ENCODE data around the gene CDH4. TPM values are rescaled to one million over a fixed set of nuclear protein-coding genes. Genes with fewer than 3 reads are reported as not detected.

CDH4 gene
- polyA plus RNA-seq, 1 donor (not counting 4 experiments of a cell fraction or from before 2014, with no cell fraction given), result 2.2 TPM

DNA sequence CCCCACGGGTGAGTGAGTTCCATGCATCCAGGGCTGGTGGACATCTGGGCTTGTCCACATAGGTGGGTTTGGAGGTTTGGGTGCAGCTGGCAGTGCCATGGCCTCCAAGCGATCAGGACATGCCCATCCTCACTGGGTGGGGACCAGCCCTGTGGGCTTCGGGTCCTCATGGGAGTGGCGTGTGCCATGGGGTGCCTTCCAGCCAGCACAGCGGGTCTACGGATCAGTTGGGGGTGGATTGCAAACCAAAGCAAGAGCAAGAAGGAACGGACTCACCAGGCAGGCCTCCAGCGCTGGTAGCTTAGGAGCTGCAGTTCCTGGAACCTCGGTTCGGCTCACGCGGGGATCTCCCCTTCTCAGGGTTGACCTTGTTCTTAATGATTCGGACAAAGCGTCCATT is 449.3 kb downstream of the CDH4 start:
- dilution Hi-C loops (cut with MboI; ENCODE audit: extremely low pct_ligation_motif_present, low sequenced_read_pairs), result no loop called here
- TF ChIP-seq, protein P1, sequence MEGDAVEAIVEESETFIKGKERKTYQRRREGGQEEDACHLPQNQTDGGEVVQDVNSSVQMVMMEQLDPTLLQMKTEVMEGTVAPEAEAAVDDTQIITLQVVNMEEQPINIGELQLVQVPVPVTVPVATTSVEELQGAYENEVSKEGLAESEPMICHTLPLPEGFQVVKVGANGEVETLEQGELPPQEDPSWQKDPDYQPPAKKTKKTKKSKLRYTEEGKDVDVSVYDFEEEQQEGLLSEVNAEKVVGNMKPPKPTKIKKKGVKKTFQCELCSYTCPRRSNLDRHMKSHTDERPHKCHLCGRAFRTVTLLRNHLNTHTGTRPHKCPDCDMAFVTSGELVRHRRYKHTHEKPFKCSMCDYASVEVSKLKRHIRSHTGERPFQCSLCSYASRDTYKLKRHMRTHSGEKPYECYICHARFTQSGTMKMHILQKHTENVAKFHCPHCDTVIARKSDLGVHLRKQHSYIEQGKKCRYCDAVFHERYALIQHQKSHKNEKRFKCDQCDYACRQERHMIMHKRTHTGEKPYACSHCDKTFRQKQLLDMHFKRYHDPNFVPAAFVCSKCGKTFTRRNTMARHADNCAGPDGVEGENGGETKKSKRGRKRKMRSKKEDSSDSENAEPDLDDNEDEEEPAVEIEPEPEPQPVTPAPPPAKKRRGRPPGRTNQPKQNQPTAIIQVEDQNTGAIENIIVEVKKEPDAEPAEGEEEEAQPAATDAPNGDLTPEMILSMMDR (optimal IDR thresholded peaks at IDR 0.05 in 1 of 3, IDR thresholded peaks at IDR 0.05 in 1 of 3, conservative IDR thresholded peaks at IDR 0.05 in 1 of 3; ENCODE audit: extremely low read depth in 1 of 3, insufficient read depth in 2 of 3, low read length in 3 of 3), result no peak
- TF ChIP-seq EZH2 (IDR thresholded peaks at IDR 0.05; ENCODE audit: low read length), result no peak

DNA sequence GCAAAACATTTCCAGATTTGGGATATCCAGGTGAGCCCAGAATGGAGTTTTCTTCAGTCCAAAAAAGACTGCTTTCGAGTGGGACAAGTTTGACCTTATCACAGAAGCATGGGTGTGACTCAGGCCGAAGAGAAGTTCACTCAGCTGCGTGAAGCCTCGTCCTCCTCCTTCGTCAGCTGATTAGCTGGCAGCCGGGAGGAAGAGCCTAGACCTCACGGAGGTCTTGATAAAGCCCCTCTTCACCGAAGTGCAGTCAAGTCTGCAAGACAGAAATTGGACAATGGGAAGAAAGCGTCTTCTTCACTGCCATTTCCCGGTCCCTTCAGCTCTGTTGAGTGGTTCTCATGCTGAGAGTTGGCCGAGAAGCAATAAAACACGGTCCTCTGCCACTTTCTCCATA is 449.7 kb downstream of the CDH4 start:
- FAIRE-seq, result no peak

More for the DNA sequence above, 449.3 kb downstream of the CDH4 start:
- Histone ChIP-seq H3K4me2 (ENCODE audit: control insufficient read depth, extremely low read depth, insufficient read depth, low read depth, low read length) (no peak overlapping the region), H3K9me3 (ENCODE audit: control insufficient read depth, low read depth, low read length) (no peaks in the 10 kb centered on the region), H4K20me1 (ENCODE audit: control insufficient read depth, extremely low read depth, insufficient read depth, low read length) (peaks cover 7% of the 10 kb centered on the region), H3K36me3 (ENCODE audit: control insufficient read depth in 2 of 2, extremely low read depth in 1 of 2, insufficient read depth in 2 of 2, low read length in 2 of 2) (peaks cover 0 to 1% of the 10 kb centered on the region in 2 experiments), H3K9ac (ENCODE audit: control insufficient read depth, extremely low read depth, insufficient read depth, low read length) (no peak overlapping the region), H2AFZ (ENCODE audit: control insufficient read depth, low read length) (no peak overlapping the region), H3K27me3 (ENCODE audit: control insufficient read depth, extremely low read depth, insufficient read depth, low read length) (peaks cover 2% of the 10 kb centered on the region), H3K9me1 (ENCODE audit: control insufficient read depth, extremely low read depth, insufficient read depth, low read length) (peaks cover 2% of the 10 kb centered on the region), H3K79me2 (ENCODE audit: control insufficient read depth, insufficient read depth, low read length) (no peaks in the 10 kb centered on the region), H3K4me1 (ENCODE audit: control insufficient read depth, extremely low read depth, insufficient read depth, low read length) (no peaks in the 10 kb centered on the region), H3K4me3 (ENCODE audit: control insufficient read depth in 2 of 3, extremely low read depth in 1 of 3, insufficient read depth in 2 of 3, low read depth in 1 of 3, low read length in 3 of 3) (no peak overlapping the region), H3K27ac (ENCODE audit: control insufficient read depth, insufficient read depth, low read length) (no peak overlapping the region)
- DNase-seq (ENCODE audit: low read depth, low spot score), result no peak
- no peak for FAIRE-seq

More for the DNA sequence above, 449.7 kb downstream of the CDH4 start:
- H3K4me1 ChIP-seq (ENCODE audit: control insufficient read depth, extremely low read depth, insufficient read depth, low read length), result no peaks in the 10 kb centered on the region
- H3K27ac ChIP-seq (ENCODE audit: control insufficient read depth, insufficient read depth, low read length), result no peak overlapping the region
- no peak overlapping the region for H3K4me3 ChIP-seq (ENCODE audit: control insufficient read depth in 2 of 3, extremely low read depth in 1 of 3, insufficient read depth in 2 of 3, low read depth in 1 of 3, low read length in 3 of 3)
- dilution Hi-C loops (cut with MboI; ENCODE audit: extremely low pct_ligation_motif_present, low sequenced_read_pairs), result no loop called here
- no peak overlapping the region for H2AFZ ChIP-seq (ENCODE audit: control insufficient read depth, low read length)
- peaks cover 0 to 1% of the 10 kb centered on the region in 2 experiments for H3K36me3 ChIP-seq (ENCODE audit: control insufficient read depth in 2 of 2, extremely low read depth in 1 of 2, insufficient read depth in 2 of 2, low read length in 2 of 2)
- peaks cover 7% of the 10 kb centered on the region for H4K20me1 ChIP-seq (ENCODE audit: control insufficient read depth, extremely low read depth, insufficient read depth, low read length)
- no peak overlapping the region for H3K9ac ChIP-seq (ENCODE audit: control insufficient read depth, extremely low read depth, insufficient read depth, low read length)
- no peak overlapping the region for H3K4me2 ChIP-seq (ENCODE audit: control insufficient read depth, extremely low read depth, insufficient read depth, low read depth, low read length)
- peaks cover 2% of the 10 kb centered on the region for H3K9me1 ChIP-seq (ENCODE audit: control insufficient read depth, extremely low read depth, insufficient read depth, low read length)
- H3K9me3 ChIP-seq (ENCODE audit: control insufficient read depth, low read depth, low read length), result no peaks in the 10 kb centered on the region
- no peaks in the 10 kb centered on the region for H3K79me2 ChIP-seq (ENCODE audit: control insufficient read depth, insufficient read depth, low read length)
- no peaks in the 10 kb centered on the region for H3K27me3 ChIP-seq (ENCODE audit: control insufficient read depth, extremely low read depth, insufficient read depth, low read length)
- TF ChIP-seq, protein P1 (optimal IDR thresholded peaks at IDR 0.05 in 1 of 3, IDR thresholded peaks at IDR 0.05 in 1 of 3, conservative IDR thresholded peaks at IDR 0.05 in 1 of 3; ENCODE audit: extremely low read depth in 1 of 3, insufficient read depth in 2 of 3, low read length in 3 of 3), result no peak
- TF ChIP-seq EZH2 (IDR thresholded peaks at IDR 0.05; ENCODE audit: low read length), result no peak
- no peak for DNase-seq (ENCODE audit: low read depth, low spot score)

All from keratinocyte (primary cell).